HEK293 (cell line): ENCODE results near the gene RHOF.

ENCODE experiments used
- AEBP2 ChIP-seq: fragments of 450-650 bp; formaldehyde crosslinking; IDR thresholded peaks from 2 replicates; pipeline ENCODE4 v1.5.1; 2016; ENCODE audit warnings: missing biosample characterization, missing genetic modification characterization, borderline replicate concordance
- CTCF ChIP-seq: fragments of 450-650 bp; formaldehyde crosslinking; IDR thresholded peaks from 2 replicates; pipeline ENCODE4 v1.5.1; 2016; ENCODE audit warnings: missing biosample characterization, missing genetic modification characterization
- MEIS1 ChIP-seq: sonication (generic); formaldehyde crosslinking; IDR thresholded peaks from 2 replicates; pipeline ENCODE4 v1.8.1; 2022; ENCODE audit warnings: missing genetic modification reagents, mild to moderate bottlenecking, borderline replicate concordance
- MZF1 ChIP-seq: fragments of 450-650 bp; formaldehyde crosslinking; IDR thresholded peaks from 2 replicates; pipeline ENCODE4 v1.5.1; 2017; ENCODE audit warnings: missing biosample characterization, missing genetic modification characterization, borderline replicate concordance
- PRDM1 ChIP-seq: fragments of 450-650 bp; formaldehyde crosslinking; IDR thresholded peaks from 2 replicates; pipeline ENCODE4; 2016; ENCODE audit warnings: missing biosample characterization, missing genetic modification characterization
- PRDM2 ChIP-seq: fragments of 450-650 bp; formaldehyde crosslinking; IDR thresholded peaks from 2 replicates; pipeline ENCODE4 v1.5.1; 2016; ENCODE audit warnings: missing biosample characterization, missing genetic modification characterization, borderline replicate concordance
- SALL2 ChIP-seq: fragments of 450-650 bp; formaldehyde crosslinking; IDR thresholded peaks from 2 replicates; pipeline ENCODE4 v1.5.0; 2017; ENCODE audit warnings: missing biosample characterization, mild to moderate bottlenecking, missing genetic modification characterization, borderline replicate concordance
- SETDB1 ChIP-seq: IDR thresholded peaks from one replicate; pipeline ENCODE4 v1.6.1; 2017; ENCODE audit warnings: mild to moderate bottlenecking, low read length, moderate library complexity, mixed read lengths; ENCODE audit not compliant: insufficient read length
- YY1 ChIP-seq: fragments of 450-650 bp; formaldehyde crosslinking; IDR thresholded peaks from 2 replicates; pipeline ENCODE4 v1.5.1; 2018; ENCODE audit warnings: missing biosample characterization, missing genetic modification characterization
- ZBTB11 ChIP-seq: fragments of 450-650 bp; formaldehyde crosslinking; conservative IDR thresholded peaks from 2 replicates; pipeline ENCODE4 v1.5.1; 2016; ENCODE audit warnings: low read depth, missing biosample characterization, missing genetic modification characterization
- ZBTB8A ChIP-seq: fragments of 450-650 bp; formaldehyde crosslinking; IDR thresholded peaks from 2 replicates; pipeline ENCODE4 v1.5.1; 2016; ENCODE audit warnings: missing biosample characterization, missing genetic modification characterization
- ZNF19 ChIP-seq: fragments of 450-650 bp; formaldehyde crosslinking; IDR thresholded peaks from 2 replicates; pipeline ENCODE4; 2016; ENCODE audit warnings: missing biosample characterization, missing genetic modification characterization, low read depth
- ZNF211 ChIP-seq: fragments of 450-650 bp; formaldehyde crosslinking; IDR thresholded peaks from 2 replicates; pipeline ENCODE4 v1.5.1; 2016; ENCODE audit warnings: low read depth, missing biosample characterization, missing genetic modification characterization
- ZNF266 ChIP-seq: fragments of 450-650 bp; formaldehyde crosslinking; IDR thresholded peaks from 2 replicates; pipeline ENCODE4 v1.5.1; 2016; ENCODE audit warnings: missing biosample characterization, missing genetic modification characterization, low read depth
- ZNF274 ChIP-seq, 2 experiments: fragments of 200-500 bp in 1 of 2; fragments of 450-650 bp in 1 of 2; sonication (Bioruptor generic) in 1 of 2; formaldehyde crosslinking in 1 of 2; IDR thresholded peaks; 2 replicates each; pipeline versions ENCODE4 v1.5.1 to v1.6.1; 2014 to 2016; ENCODE audit warnings: borderline replicate concordance in 1 of 2, inconsistent platforms in 1 of 2, low read length in 1 of 2, missing biosample characterization in 1 of 2, missing genetic modification characterization in 1 of 2
- ZNF280C ChIP-seq: fragments of 450-650 bp; formaldehyde crosslinking; IDR thresholded peaks from 2 replicates; pipeline ENCODE4 v1.5.1; 2016; ENCODE audit warnings: missing biosample characterization, missing genetic modification characterization
- ZNF324 ChIP-seq: fragments of 450-650 bp; formaldehyde crosslinking; IDR thresholded peaks from 2 replicates; pipeline ENCODE4 v1.5.1; 2016; ENCODE audit warnings: missing biosample characterization, missing genetic modification characterization
- ZNF350 ChIP-seq: fragments of 450-650 bp; formaldehyde crosslinking; IDR thresholded peaks from 2 replicates; pipeline ENCODE4 v1.5.0; 2017; ENCODE audit warnings: missing biosample characterization, mild to moderate bottlenecking, missing genetic modification characterization
- ZNF521 ChIP-seq: fragments of 450-650 bp; formaldehyde crosslinking; IDR thresholded peaks from 2 replicates; pipeline ENCODE4 v1.5.1; 2017; ENCODE audit warnings: missing biosample characterization, mild to moderate bottlenecking, missing genetic modification characterization
- ZNF544 ChIP-seq: fragments of 450-650 bp; formaldehyde crosslinking; IDR thresholded peaks from 2 replicates; pipeline ENCODE4 v1.5.0; 2017; ENCODE audit warnings: missing biosample characterization, missing genetic modification characterization
- ZNF561 ChIP-seq: fragments of 450-650 bp; IDR thresholded peaks from 2 replicates; pipeline ENCODE4 v1.5.1; 2018; ENCODE audit warnings: missing biosample characterization, missing genetic modification characterization, borderline replicate concordance
- ZNF660 ChIP-seq: fragments of 450-650 bp; IDR thresholded peaks from 2 replicates; pipeline ENCODE4 v1.5.1; 2018; ENCODE audit warnings: missing biosample characterization, mild to moderate bottlenecking, missing genetic modification characterization
- ZXDB ChIP-seq: fragments of 450-650 bp; formaldehyde crosslinking; IDR thresholded peaks from 2 replicates; pipeline ENCODE4 v1.5.1; 2016; ENCODE audit warnings: missing biosample characterization, missing genetic modification characterization

Gene RHOF

GRCh38 chr12:121839106-121839992, 45.9 kb upstream of the RHOF start (continued):
- TF ChIP-seq MEIS1 (CRISPR knock-in tag): no peak
- TF ChIP-seq ZNF324 (tag by site-specific recombination): peak; percentile 44; the same call in 1 of the 2 replicates
- no peak for TF ChIP-seq SETDB1
- no peak for TF ChIP-seq MZF1 (tag by site-specific recombination)
- no peak for TF ChIP-seq YY1 (tag by site-specific recombination)
- TF ChIP-seq AEBP2 (tag by site-specific recombination): no peak
- no peak for TF ChIP-seq ZNF274 (IDR thresholded peaks at IDR 0.05; ENCODE audit: low read length)
- no peak for TF ChIP-seq ZNF274 (tag by site-specific recombination; IDR thresholded peaks at IDR 0.05; ENCODE audit: borderline replicate concordance)
- TF ChIP-seq PRDM1 (tag by site-specific recombination): no peak
- TF ChIP-seq SALL2 (tag by site-specific recombination): no peak
- 0 out of 2 replicates have a peak, but pooled peaks have one; percentile 7 for TF ChIP-seq ZXDB (tag by site-specific recombination)
- peak; percentile 40; the same call in 1 of the 2 replicates for TF ChIP-seq ZNF561 (tag by site-specific recombination)
- no peak for TF ChIP-seq PRDM2 (tag by site-specific recombination)
- TF ChIP-seq CTCF: peak; percentile 92
- TF ChIP-seq ZNF544: no peak
- no peak for TF ChIP-seq ZNF19 (tag by site-specific recombination)
- no peak for TF ChIP-seq ZNF211
- TF ChIP-seq ZNF521 (tag by site-specific recombination): no peak
- TF ChIP-seq ZNF660: no peak
- no peak for TF ChIP-seq ZNF266 (tag by site-specific recombination)
- TF ChIP-seq ZNF350: no peak
- peak; percentile 37; the same call in 1 of the 2 replicates for TF ChIP-seq ZBTB8A (tag by site-specific recombination)
- TF ChIP-seq ZNF280C: no peak
- TF ChIP-seq ZBTB11 (tag by site-specific recombination): no peak
